GM18909 (cell line): ENCODE results near the gene LCP1.

Source experiments
- ATAC-seq: cut with Tn5 transposase; IDR thresholded peaks from one replicate; pipeline ENCODE4 v1.9.1; 2021; ENCODE audit warnings: mild to moderate bottlenecking; ENCODE audit not compliant: unreplicated experiment, poor library complexity

LCP1 gene

DNA sequence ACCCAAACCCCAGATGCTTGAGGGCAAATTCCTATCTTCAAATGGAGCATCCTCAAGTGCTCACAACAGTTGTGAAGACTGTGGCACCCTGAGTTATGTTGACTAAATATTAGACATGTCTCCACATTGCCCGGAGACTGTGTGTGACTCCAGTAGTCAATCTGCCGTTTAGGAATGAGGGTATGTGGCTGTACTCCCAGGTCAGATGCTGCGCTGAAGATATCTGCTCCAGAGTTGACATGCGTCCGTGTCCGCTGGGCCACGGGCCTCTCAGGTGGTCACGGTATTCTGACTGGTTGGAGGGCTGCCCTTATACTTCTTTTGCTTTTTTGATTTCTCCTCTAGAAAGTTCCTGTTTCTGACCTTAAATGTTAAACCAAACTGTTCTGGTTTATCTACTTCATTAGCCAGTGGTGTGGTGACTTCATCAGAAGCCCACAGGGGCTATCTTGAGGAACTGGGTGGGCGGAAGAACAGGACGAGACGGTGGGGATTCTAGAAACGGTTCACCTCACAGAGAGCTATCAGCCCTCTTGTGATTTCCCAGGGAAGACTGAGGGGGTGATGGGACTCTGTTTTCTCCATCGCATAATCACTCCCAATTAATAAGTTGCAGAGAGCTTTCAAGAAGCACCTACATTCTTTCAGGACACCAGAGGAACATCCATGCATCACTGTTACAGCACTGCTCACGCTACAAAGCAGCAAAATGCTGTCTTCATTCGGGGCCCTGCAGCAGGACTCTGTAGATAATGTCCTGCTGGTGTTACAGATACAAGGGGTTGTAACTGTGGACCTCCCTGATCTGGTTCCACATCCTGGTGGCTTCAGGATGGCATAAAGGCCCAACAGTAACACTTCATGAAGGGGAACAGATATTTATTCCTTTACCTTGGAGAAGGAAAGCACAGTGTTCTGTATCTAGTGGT is 1.3 kb upstream of the LCP1 start:
- no peak for ATAC-seq

DNA sequence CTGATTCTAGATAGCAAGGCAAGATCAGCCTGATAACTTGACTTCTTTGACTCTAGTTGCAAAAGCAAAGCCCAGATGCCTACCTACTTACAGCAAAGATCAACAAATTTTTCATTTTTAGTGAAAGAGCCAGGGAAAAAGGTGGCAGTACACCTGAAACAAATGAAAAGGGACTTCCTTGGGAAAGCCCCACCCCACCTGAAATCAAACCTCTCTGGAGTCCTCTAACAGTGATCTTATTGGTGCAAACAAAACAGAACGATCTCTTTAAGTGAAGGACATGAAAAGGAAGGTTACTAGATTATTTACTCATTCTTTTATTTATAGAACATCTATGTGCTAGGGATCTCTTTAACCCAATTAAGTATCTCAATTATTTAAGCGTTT is 507 bp upstream of the LCP1 start:
- ATAC-seq, result peak; percentile 12

DNA sequence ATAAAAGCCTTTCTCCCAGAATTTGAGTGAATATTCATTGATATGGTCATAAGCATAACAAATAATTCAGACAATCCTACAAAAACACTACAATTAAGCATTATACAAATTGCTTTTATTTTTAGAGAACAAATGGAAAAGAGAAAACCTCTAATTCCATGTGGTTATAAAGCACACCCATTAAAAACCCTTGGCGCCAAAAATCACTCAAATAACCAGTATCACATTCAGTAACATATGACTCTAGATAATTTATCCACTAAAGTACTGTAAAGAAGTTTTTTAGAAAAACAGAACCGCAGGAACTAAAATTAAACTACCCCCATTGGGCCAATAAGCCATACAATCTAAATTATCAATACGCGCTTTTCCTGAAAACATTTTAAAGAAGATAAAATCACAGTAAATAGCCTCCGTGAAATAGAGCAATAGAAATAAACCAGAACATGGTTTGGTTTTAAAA is 569 bp downstream of the LCP1 start:
- ATAC-seq, result no peak

DNA sequence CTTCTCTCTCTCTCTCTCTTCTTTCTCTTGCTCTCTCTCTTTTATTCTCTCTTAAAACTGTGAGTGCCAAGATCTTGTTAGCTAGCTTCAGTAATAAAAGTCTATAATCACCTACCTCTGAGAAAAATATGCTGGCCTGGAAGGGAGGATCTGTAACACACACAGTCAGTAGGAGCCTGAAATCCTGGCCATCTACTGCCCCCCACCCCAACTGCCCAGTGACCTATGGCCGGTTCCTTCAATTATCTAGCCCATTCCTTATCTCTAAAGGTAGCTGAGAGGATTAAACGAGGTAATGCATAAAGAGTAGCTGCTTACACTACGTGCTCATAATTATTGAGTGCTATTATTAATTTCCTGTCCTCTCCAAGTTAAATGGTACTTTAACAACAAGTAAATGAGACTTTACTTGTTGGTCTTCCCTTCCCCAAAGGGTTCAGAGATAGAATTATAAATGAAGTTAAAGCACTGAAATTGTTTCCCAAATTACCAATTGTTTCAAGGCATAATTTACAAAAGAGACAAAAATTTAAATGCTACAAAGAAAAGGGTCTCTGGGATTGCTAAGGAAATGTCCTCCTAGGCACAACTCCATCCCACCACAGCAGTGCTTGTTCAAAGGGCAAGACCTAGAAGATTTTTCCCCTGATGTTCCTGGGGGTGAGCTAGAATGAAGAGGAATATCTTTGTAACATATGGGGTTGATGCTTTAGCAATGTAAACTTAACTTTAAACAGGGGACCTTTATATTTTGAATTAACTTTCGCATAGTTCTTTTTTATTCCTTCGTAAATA is 1.8 kb downstream of the LCP1 start:
- no peak for ATAC-seq

DNA sequence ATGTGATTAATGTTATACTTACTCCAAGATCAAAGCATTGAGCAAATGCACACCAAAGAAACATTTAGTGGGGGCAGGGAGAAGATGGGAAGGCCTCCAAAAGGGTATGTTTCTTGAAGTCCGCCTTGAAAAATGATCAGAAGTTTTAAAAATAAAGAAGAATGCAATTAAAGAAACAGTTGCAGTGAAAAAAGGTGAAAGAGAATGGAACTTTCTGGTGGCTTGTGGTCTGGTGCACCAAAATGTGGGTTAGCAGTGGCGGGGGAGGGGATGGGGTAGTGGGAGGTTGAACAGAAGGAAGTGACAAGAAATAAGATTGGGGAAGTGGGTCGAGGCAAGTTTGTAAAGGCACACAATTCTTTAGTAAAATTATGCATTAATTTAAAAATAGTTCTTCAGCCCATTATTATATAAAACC is 2.5 kb downstream of the LCP1 start:
- no peak for ATAC-seq

DNA sequence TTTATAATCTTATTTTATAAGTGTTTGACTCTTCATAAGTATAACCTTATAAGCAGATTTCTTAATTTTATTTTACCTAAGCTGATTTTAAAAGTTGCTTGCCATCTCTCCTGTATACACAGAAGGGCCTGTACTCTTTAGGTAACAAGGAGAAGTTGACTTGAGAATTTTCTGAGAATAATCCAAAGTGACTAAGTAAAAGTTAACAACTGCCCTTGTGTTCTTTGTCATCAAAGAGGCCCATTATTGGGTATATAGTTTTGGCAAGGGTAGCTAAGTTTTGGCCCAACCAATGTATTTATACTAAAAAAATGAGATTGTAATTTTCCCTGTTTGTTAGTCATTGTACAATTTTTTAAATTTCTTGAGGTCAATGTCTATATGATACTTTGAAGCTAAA is 3.2 kb downstream of the LCP1 start:
- no peak for ATAC-seq

DNA sequence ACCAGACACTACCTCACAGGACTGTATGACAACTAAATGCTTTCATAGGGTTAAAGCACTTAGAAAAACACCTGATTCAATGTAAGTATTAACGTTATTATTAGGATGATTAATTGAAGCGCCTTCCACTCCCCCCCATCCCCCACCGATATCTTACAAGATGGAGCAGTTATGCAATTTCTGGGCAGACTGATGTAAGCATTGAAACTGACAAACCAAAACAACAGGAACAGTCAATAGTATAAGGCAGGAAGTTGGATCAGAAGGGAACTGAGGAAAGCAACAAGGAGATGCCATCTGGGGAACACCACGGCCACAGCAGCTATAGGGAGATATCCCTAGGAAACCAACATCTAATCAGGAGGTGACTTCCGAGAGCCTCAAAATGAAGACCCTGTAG is 3.8 kb downstream of the LCP1 start:
- no peak for ATAC-seq

DNA sequence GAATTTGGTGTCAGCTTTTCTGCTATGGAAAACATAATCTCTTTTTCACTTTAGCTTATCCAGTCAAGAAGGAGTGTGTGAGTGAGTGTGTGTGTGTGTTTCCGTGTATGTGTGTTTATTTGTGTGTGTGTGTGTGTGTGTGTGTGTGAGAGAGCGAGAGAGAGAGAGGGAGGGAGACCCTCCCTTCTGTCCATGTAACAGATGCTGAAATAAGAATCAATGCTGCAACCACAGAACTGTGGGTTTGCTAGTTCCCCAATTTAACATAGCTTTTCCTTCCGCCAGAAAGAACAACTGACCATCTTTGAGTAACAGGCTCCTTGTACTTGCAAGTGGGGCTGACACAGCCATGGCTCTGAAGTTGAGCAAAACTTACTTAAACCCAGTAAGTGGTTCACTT is 5.2 kb downstream of the LCP1 start:
- ATAC-seq, result peak; percentile 50

DNA sequence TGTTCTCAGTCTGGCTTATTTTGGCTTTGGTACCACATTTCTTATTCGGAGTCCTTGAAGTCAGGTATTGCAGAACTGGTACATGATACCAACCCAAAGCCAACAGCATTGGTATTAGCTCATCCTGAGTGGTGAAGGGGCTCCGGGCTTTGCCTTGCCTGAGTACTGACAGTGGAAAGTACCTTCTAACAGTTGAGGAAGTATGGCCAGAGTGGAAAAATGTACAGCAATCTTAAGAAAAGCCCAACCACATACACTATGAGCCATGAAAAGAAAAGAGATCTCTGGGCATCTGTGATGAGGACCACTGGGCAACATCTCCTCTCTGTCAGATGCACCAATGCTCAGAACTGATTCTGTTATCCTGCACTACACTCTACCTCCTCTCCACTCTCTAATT is 8.3 kb downstream of the LCP1 start:
- peak; percentile 32 for ATAC-seq

DNA sequence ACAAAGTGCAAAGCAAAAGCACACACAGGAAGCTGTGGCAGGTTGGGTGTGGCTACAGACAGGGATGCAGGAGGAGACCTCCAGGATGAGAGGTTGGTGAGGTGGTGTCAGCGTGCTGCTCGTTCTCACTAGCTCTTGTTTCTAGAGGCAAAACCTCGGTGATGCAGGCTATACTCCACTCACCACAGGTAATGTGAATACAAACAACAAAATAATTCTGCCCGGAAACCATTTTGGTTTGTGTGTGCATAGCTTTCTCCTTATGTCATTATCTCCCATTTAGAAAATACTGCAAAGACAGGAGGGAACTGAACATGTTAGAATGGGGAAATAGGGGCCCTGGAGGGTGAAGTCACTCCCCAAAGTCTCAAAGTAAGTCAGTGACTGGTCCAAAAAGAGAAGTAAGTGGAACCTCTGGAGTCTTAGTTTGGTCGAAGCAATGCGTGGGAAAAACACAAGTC is 9.4 kb downstream of the LCP1 start:
- no peak for ATAC-seq

DNA sequence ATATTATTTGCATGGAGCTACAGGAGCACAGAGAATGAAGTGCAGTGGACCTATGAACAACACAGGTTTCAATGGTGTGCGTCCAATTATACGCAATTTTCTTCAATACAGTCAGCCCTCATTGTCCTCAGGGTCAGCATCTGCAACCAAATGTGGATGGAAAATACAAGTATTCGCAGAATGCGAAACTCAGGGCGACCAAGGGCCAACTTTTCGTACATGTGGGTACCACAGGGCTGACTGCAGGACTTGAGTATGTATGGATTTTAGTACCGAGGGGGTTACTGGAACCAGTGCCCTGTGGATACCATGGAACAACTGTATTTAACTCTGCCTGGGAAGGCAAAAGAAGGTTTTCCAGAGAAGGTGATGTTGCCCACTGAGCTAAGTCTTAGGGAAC is 10.2 kb downstream of the LCP1 start:
- no peak for ATAC-seq

DNA sequence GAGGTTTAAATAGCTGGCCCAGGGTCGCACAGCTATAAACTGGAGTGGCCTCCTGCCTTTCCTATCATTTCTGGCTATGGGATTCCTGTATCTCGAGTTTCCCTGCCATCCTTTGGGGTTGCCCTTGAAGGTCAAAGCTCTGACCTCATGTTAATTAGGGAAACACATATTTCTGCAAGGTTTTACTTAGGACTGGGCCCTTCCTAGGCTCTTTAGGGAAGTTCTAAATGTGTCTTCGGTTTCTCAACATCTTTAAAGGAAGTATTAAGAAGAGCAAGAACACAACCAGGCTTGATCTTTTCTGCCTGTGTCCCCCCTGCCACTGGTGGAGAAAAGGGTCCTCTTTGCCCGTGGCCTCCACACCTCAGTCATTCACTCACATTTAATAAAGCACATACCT is 10.8 kb downstream of the LCP1 start:
- no peak for ATAC-seq

DNA sequence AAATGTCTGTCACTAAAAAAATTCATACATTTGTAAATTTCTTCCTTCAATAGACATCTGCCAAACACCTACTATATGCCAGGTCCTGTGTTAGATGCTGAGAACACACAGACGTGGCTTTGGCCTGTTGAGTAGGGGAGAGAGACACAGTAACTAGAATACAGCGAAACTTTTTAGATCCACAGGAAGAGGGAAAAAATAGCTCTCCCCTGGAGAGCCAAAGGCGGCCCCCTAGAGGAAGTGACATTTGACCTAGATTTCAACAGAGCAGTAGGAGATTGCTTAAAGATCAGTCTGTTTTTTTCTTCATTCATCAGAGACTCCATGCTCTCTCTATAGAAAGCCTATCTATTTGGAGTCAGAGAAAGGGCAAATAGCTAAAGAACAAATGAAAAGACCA is 11.3 kb downstream of the LCP1 start:
- ATAC-seq, result no peak

DNA sequence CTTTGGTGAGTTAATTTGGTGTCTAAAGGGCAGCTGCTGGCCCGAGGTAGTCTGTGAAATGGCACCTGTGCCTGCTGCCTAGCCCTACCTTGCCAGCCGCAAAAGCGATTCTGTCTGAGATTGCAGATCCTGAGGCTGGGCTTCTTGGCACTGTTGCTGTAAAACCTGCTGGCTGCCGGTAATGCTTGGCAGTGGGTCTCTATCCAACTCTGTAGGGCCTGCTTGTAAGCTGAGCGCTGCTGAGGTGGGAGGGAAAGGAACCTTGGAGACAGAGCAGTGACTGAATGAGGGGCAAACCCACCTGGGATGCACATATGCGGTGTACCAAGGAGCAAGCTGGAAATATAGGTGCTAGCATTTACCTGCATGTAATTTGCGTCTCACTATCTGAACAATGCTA is 11.7 kb downstream of the LCP1 start:
- ATAC-seq, result no peak

DNA sequence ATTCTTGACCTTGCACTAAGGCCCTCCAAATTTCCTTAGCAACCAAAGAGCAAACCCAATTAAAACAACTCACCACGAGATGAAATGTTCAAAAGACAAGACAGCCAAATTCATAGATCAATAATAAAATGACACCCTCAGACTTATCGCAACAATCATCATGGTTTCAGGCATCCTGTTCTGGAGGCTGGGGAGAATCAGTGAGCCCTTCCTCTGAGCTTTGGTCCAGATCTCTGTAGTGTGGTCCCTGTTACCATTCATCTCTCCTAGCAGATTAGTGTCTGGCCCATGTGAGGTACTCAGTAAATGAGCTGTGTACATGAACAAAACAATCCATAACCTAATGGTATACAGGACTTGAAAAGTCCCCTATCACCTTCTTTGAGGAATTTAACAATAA is 12.2 kb downstream of the LCP1 start:
- ATAC-seq, result no peak

DNA sequence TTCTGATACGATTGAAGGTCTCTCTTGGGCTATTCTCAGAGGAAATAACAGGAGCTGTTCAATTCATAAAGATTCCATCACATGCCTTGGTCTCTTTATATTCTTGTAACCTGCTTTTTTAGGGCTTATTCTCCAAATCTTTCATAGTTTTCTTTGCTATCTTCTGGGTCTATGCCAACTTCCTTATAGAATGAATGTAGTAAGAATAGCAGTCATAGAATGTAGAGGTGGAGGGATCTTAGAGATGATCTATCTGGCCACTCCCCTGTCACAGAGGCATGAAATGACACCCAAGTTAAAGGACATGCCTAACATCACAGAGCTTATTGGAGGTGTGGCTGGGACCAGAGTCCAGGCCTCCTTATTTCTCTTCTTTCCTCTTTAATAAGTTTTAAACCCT is 13.2 kb downstream of the LCP1 start:
- no peak for ATAC-seq

DNA sequence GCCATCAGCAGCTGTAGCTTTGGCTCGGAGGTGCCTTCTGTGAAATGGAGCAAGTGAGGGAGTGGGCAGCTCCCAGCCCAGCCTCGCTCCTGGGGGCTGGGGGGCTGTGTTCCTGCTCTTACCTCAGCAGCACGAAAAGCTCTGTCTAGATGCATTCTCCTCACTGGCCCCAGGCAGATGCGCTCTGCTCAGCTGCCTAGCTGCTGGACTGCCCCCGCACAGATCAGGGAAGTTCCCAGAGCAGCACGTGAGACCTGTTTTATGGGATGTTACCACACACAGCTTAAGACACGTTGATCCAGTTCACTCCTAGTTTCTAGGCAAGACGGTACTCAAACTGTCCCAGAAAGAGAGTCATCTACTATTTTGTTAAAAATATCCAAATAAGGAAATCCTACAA is 13.6 kb downstream of the LCP1 start:
- ATAC-seq, result peak; percentile 32

DNA sequence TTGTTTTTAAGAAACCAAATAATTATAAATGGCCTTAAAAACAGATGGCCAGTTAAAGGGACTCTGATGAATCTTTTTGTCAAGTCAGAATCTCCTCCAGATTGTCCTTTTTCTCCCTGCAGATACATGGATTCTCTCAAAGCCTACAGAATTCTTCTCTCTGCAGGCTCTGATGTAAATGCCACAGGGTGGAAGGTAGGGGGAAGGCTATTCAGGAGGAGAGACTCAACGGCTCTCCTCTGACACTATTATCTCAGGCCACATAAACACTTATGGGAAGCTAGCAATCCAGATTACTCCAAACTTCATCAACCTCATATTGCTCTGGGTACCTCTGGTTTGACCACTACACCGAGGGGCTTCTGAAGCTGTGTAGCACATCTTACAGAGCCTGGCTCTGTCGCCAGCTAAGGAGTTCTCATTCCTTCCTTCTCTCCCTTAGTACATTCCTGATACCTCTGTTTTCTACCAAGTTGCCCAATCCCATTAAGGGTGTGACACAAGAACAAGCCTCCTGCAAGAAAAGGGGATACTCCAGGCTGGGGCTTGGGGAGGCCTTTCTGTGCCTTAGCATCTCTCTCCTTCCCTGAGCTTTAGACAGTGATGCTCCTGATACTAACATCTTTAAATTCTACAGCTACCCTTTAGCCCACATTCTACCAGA is 14.9 kb downstream of the LCP1 start:
- ATAC-seq, result no peak

DNA sequence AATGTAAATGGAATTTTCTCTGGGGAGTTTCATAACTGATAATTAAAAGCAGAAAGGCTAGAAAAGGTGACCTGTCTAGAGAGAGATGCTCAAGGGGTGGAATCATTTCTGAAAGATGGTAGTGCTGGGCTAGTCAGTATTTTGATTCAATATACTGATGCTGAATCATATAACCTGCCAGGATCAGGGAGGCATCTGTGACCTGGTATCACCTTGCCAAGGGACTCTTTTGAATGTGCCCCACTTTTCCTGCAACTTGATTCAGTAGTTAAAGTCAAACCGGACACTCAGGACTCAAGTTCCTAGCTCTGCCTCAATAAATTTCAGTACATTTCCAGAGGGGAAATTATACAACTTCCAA is 15.8 kb downstream of the LCP1 start:
- no peak for ATAC-seq

DNA sequence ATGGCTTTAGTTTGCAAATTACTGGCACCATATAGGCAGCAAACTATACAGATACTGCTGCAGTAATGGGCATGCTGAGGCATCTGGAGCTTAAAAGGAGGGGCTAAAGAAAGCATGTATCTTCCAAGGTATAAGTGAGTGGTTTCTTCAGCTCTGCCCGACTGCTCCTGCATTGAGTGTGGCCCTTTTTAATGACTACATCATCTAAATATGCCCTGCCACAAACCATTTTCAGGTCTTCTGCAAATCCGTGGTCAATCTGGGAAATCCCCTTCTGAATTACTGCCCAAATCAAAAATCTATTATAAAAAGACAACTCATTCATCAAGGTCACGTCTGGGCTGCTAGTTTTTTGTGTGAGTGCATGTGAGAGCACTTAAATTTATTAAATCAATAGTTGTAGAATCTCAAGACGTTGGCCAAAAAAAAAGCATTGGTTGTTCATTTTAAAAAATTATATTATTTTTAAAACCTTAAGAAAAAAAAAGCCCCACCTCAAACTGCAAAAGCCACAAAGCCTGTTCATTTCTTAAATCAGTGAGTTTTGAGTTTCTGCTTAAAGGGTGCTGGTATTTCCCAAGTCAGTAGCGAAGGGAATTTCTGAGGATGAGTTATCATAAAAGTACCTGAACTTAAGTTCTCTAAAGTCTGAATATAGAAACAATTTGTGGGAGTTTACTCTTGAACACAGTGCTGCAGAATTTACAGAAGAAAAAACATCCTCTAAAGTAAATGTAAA is 16.3 kb downstream of the LCP1 start:
- ATAC-seq, result peak; percentile 61
